NCI-H2107 treated with DMSO at 0.1 percent for 48 hours (cell line): Measurements from ENCODE around the gene RANBP9.

Experiments
- DNase-seq: peaks from one replicate; lab custom pipeline; 2025; ENCODE audit not compliant: unreplicated experiment; lab: John Stamatoyannopoulos, UW

Gene RANBP9

DNA sequence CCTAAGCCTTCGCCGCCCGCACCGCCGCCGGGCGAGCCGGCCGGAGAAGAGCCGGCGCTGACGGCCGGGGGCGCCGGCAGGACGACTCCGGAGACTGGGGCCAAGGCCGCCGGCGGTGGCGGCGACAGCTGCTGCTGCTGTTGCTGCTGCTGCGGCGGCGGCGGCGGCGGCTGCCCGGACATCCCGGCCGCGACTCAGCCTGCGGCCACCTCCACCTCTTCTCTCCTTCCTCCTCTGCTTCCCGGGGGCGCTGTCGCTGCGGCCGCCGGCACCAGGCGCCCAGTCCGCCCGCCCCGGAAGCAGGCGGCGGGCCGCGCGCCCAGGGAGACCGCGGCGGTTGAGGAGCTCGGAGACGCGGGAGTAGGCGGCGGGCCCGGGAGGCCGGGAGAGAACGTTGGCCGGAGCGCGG lies 307 bp downstream of the RANBP9 start:
- DNase-seq, result no peak

DNA sequence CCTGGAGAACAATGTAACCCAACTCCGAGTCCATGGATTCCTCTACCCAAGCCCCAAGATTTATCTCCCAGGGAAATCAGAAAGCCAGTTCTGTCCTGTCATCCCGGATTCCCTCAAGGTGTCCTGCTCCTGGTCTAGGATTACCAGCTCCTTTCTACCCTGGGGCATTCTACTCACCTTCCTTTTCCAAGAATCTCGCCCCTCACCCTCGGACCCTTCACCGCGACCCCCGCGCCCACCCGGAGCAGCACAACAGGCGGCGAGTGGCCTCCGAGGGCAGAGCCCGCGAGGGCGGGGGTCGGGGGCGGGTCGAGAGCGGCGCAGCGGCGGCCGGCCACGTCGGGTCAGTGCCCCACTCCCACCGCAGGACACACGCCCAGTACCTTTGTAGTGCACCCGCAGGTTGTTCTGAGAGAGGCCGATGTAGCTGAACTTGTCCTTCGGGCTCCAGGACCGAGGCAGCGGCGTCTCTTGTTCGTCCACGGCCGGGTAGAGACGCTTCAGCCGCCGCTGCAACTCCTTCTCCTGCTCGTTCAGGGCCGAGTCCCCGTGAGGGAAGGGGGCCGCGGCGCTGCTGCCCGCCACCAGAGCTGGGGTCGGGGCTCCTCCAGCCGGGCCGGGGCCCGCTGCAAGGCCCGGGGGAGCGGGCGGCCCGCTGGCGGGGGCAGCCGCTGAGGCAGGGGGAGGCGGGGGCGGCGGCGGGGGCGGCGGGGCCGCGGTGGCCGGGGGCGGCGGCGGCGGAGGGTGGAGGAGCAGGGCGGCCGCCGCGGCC lies 897 bp downstream of the RANBP9 start:
- peak; percentile 34 for DNase-seq

DNA sequence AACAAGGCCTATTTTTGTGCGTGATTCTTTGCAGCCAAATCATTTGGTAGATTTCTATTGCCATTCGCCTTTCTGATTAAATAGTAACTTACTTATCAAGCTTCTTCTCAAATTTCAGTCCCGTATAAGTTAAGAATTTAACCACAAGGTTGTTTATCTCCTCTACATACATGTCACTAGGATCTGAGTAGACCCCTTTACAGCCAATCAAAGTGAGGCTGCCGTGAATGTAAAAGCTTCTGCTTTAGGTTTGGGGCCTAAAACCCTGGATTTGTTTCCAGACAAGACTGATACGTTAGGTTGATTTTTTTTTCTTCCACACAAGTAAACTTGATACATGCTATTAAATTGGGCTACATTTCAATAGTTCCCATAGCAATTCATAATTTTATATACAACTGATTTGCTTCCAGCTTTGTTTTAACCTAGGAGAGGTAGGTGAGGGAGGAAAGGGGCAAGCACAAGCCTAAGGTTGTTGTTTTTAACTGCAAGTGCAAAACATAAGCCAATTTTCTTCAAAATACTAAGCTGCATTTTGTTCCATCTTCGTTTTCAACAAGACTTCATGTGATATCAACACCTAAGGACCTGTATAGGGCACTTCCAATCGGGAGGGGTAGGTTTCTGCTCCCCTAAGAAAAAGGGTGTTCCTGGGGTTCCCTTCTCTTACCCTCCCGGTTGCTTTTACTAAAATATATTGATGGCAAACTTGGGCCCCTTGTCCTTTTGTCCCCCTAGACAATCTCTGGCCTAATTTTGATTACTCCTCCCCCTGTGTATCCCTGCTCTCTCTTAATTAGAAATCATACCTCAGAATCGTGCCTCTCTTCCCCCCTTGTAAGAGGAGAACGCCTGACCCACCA lies 1.7 kb downstream of the RANBP9 start:
- no peak for DNase-seq

DNA sequence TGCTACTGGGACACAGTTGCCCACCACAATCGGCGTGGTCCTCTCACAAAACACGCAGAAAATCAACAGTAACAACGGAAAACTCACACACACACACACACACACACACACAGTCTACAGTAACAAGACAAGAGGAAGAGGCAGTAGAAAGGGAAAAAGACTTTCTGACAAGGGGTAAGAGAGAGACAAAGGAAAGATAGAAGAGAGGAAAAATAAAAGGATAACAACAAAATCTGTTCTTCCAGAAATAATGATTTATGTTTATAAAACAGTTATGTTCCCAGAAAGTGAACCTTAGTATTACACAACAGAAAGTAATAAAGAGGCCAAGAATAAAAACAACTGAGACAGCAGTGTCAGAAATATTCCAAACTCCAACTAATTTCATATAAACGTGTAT lies 2.9 kb downstream of the RANBP9 start:
- no peak for DNase-seq

DNA sequence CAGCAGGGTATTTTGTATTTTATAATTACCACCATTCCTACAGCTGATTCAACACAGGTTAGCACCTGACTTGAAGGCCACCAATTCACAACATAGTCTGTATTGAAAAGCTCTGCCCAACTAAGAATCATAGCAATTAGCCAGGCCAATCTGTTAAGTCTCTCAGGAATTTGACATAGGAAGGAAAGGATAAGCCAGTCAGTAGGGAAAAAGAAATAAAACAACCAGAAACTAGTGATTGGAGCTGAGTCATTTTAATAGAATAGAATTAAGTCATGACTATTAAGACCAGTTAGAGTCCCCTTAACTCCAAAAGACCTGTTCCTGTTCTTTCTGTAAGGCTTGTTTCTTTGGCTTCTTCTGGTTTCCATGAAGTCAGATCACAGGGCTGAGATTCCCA lies 8.1 kb downstream of the RANBP9 start:
- DNase-seq, result no peak

DNA sequence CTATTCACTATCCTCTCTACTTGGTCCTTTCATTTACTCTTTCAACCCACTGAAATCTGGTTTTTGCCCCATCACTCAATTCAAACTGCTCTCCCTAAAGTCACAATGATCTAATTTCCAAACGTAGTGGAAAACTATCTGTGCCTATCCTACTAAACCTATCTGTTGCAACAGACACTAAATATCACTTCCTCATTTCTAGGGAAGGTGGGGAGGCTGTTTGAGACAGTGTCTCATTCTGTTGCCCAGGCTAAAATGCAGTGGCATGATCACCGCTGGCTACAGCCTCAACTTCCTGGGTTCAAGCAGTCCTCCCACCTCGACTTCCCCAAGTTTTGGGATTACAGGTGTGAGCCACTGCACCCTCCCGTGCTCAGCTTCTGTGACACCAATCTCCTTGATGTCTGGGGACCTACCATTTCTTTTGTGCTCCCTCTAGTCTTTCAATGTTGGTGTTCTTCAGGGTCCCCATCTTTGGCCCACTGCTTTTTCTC lies 8.8 kb downstream of the RANBP9 start:
- DNase-seq, result no peak

DNA sequence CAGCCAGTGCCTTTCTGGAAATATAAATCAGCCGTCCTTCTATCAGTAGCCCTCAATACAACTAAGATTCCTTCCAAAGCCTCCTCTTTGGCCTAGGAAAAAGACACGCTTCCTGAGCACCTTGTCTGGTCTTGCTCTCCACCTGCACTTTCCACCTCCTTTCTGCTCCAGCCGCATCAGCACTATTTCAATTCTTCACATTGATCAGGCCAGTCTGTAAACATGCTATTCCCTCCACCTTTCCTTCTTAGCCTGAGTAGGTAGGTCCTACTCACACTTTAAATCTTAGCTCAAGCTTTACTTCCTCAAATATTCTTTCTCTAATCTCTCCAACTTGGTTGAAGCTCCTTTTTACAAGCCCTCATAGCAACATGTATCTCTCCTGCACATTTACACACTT lies 11.4 kb downstream of the RANBP9 start:
- DNase-seq, result no peak

DNA sequence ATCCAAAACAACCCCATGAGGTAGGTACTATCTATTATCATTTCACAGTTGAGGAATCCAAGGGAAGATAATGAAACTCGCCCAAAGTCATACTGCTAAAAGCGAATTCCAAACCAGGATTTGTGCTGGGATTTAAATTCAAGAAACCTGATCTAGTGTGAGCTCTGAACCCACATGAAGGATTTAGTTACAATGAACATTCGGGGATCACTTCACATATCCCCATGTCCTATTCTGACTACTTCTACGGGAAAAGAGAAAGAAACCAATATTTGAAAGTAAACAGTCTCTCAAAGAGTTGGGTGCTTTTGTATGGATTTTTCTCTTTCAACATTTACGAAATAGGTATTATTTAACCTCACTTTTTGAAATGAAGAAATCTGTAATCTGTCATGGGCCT lies 12.9 kb downstream of the RANBP9 start:
- DNase-seq, result no peak

DNA sequence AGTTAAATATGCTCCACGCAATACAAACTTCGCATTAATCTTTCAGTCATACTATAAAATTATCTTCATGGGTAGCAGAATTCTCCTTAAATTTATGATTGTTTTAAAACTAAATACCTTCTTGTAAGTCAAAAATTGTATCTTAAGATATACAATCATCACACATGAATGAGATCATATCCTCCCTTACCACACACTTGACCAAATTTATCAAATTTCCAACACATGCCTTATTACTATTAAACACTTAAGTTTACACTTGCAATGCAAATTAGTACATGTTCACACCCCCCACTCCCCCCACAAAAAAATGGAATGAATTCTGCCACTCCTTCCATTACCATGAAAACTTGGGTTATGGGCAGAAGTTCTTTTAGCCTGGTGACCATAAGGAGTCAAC lies 13.8 kb downstream of the RANBP9 start:
- DNase-seq, result no peak

DNA sequence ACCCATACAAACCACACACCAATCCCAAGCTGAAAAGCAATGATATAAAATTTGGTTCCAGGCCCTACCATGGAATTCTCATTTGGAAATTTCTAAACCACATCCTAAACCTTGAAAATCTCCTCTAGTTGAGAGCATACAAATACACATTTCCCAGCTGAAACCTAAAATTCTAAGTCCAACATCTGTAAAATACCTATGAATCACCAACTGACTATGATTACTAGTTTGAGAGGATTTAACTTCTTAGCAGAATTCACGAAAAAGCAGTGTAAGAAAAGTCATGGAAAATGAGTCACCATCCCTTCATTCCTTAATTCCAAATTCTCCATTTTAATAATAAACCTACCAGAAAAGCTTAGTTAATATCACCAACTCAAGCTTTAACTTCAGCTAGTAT lies 15.4 kb downstream of the RANBP9 start:
- DNase-seq, result no peak

DNA sequence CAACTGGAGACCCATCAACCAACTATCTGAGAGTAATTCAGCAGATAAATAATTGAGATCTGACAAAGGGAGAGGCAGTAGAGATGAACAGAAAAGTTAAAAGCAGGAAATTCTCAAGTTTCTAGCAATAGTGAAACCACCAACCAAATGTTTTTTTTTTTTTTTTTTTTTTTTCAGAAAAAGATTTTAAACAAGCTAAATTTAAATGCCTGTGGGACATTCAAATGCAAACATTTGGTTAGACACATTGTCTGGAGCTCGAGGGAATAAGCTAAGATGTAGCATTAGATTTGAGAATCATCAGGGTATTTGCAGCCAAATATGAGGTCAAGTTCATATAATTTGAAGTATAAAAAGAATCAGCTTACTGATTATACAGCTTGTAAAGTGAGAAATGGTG lies 16.4 kb downstream of the RANBP9 start:
- no peak for DNase-seq

DNA sequence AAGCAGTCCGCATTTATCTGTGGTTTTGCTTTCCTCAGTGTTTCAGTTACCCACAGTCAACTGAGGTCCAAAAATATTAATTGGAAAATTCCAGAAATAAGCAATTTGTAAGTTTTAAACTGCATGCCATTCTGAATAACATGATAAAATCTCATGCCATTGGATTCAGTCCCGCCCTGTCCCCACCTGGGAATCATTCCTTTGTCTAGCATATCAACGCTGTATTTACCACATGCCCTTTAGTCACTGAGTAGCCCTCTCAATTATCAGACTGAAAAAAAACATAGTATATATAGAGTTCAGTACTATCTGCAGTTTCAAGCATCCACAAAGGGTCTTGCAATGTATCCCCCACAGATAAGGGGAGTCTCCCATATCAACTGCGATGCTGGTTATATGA lies 17.1 kb downstream of the RANBP9 start:
- no peak for DNase-seq

DNA sequence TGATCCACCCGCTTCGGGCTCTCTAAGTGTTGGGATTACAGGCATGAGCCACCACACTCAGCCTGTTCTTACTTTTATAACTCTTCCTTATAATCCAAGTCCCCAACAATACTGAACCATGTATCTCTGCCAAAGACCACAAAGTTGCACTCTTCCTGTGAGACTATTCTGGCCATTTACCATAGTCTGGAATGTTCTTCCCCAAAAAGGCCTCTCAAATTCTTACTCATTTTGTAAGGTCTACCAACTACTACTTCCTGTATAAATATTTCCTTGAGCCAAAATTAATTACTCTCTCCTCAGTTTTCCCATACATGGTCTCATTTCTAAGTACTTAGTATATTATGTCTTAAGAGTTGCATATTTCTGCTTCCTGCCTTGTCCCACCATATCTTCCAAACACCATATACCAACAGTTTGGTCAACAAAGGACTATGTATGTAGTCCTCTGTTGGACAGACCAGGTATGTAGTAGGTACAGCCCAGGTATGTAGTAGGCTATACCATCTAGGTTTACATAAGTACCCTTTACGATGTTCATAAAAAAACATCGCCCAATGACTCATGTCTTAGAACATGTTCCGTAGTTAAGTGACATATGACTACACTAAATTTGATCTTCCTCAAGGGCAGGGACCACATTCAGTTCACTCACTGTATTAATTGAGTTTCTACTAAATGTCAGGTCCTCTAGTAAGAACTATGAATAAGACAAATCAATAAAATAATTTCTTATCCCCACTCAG lies 22.0 kb downstream of the RANBP9 start:
- DNase-seq, result no peak

DNA sequence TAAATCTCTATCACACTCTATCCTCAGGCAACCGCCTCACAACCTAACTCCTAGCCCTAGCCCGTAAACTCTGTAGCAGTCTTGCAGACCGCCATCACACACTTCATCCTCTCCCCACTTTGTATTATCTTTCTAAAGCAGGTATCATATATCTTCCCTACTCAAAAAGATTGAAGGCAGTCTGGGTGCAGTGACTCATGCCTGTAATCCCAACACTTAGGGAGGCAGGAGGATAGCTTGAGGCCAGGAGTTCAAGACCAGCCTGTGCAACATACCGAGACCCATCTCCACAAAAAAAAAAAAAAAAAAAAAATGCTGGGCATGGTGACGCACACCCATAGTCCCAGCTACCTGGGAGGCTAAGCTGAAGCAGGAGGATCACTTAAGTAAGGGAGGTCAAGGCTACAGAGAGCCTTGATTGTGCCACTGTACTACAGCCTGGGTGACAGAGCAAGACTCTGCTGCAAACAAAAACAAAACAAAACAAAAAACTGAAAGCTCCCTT lies 22.9 kb downstream of the RANBP9 start:
- DNase-seq, result no peak

DNA sequence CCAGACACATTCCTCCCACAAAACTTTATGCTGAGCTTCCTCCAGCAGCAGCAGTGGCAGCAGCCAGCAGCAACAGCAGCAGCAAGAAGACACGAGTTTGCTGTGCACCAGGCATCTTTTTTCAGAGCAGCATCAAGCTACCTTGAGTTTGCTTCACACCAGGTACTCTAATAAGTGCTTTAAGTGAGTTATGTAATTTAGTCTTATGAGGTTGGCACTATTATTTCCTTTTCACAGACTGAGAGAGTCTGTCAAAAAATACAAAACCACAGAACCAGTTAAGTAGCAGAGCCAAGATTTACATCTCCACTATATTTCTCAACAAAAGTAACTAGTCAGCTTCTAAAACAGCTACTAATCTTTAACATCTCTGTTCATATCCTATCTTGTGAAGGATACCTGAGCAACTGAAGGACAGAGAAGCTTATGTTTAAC lies 23.7 kb downstream of the RANBP9 start:
- no peak for DNase-seq

DNA sequence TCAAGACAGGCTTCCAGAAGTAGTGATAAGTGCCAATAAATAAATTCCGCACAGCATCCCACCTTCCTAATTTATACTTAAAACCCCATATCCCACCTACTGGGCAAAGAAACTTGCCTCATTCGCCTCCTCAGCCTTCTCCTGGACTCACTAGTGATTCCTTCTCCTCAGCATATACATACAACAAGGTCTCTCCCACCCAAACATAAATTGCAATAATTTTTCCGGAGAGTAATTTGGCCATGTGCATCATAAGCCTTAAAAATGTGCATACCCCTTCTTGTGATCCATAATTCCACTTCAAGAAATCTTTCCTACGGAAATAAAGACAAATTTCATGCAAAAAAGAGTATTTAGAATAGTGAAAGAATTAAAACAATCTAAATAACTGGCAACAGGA lies 26.8 kb downstream of the RANBP9 start:
- no peak for DNase-seq

DNA sequence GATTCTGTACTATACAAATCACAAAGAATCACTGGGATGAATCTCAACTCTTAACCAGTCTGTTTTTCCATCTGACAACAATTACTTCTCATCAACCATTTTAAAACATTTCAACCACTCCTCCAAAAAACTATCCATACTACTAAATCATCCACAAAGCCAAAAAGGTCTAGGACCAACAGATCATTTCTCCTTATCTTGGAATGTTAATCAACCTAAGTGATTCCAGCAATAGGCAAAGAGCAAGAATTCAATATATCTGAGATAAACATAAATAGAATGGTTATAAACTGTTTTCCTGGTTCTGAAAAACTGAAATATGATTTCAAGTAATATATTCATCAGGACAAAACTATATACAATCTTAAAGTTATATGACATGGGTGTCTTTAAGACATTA lies 28.6 kb downstream of the RANBP9 start:
- DNase-seq, result no peak

DNA sequence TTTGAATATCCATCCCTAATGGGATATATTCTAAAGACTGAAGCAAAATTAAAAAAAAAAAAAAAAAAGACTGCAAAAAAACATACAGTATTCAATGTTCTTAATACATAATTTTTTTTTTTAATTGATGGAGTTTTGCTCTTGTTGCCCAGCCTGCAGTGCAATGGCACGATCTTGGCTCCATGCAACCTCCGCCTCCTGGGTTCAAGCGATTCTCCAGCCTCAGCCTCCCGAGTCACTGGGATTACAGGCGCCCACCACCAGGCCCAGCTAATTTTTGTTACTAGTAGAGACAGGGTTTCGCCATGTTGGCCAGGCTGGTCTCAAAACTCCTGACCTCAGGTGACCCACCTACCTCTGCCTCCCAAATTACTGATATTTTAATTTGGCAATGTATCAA lies 29.3 kb downstream of the RANBP9 start:
- DNase-seq, result no peak

DNA sequence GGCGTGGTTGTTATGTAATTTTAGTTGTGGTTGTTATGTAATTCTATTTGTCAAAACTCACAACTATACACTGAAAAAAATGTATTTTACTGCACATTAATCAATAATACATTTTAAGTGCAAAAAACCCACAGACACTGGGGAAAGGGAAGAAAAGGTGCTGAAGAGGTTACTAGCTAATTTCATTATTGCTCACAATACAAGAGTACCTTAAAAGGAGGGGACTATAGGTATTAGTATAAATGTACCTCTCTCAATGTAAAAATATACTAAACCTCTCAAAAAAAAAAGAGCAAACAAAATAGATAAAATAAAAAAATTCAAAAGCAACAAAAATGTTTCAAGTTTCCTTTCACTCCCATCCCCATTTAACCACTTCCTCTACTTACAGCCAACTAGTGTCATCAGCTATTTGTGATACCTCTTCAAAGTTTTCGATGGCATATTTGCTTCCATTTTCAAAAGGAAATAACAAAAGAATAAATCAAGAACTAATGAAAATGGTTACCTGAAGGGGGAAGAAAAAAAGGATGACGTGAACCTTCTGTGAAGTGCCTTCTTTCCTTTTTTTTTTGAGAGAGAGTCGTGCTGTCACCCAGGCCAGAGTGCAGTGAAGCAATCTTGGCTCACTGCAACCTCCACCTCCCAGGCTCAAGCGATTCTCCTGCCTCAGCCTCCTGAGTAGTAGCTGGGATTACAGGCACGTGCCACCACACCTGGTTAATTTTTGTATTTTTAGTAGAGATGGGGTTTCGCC lies 30.2 kb downstream of the RANBP9 start:
- no peak for DNase-seq

DNA sequence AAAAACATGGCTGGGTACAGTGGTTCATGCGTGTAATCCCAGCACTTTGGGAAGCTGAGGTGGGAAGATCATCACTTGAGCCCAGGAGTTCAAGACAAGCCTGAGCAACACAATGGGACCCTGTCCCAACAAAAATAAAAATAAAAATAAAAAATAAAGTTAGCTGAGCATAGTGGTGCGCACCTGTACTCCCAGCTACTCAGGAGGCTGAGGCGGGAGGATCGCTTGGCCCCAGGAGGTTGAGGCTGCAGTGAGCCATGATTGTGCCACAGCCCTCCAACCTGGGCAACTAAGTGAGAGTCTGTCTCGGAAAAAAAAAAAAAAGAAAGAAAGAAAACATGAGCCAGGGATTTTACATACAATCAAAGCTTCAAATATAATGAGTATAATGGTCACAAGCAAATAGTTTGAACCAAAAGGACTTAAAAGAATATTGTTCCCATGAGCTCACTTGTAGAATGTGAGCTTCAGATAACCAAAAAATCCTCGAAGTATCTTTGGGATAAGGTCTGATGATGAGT lies 31.1 kb downstream of the RANBP9 start:
- DNase-seq, result no peak
